Hepatocyte (in vitro differentiated cells): Measurements from ENCODE around the gene NLRX1. TPM values are rescaled to one million over a fixed set of nuclear protein-coding genes. Genes with fewer than 3 reads are reported as not detected.
A peak's percentile ranks its signal among the peaks of the same experiment; 100 is the strongest.

Source experiments
- DNase-seq: peaks from one replicate; pipeline ENCODE4 v3.0.0-alpha.2; 2016; ENCODE audit warnings: low spot score
- H2AFZ ChIP-seq: fragments of 200-600 bp; sonication (generic); 2 replicates; pipeline ENCODE4 v1.6.0; 2016; ENCODE audit warnings: antibody characterized with exemption, mild to moderate bottlenecking
- H3K27ac ChIP-seq: fragments of 200-600 bp; sonication (generic); 2 replicates; pipeline ENCODE4 v1.5.1; 2016; ENCODE audit warnings: mild to moderate bottlenecking
- H3K27me3 ChIP-seq: fragments of 200-600 bp; sonication (generic); 2 replicates; pipeline ENCODE4 v1.6.1; 2016
- H3K36me3 ChIP-seq: fragments of 200-600 bp; sonication (generic); replicated peaks from 2 replicates; pipeline ENCODE4 v1.5.1; 2016; ENCODE audit warnings: low read depth; ENCODE audit not compliant: insufficient read depth
- H3K4me1 ChIP-seq: fragments of 200-600 bp; sonication (generic); 2 replicates; pipeline ENCODE4 v1.5.1; 2016; ENCODE audit warnings: mild to moderate bottlenecking, moderate library complexity; ENCODE audit not compliant: insufficient read depth
- H3K4me2 ChIP-seq: fragments of 200-600 bp; sonication (generic); 2 replicates; pipeline ENCODE4 v1.6.0; 2016
- H3K4me3 ChIP-seq: fragments of 200-600 bp; sonication (generic); 2 replicates; pipeline ENCODE4 v1.5.1; 2016; ENCODE audit warnings: mild to moderate bottlenecking
- H3K79me2 ChIP-seq: fragments of 200-600 bp; sonication (generic); 2 replicates; pipeline ENCODE4 v1.6.0; 2017; ENCODE audit warnings: mild to moderate bottlenecking
- H3K9me2 ChIP-seq: fragments of 200-600 bp; sonication (generic); replicated peaks from 2 replicates; pipeline ENCODE4 v1.6.0; 2017; ENCODE audit warnings: mild to moderate bottlenecking; ENCODE audit not compliant: insufficient read depth
- H3K9me3 ChIP-seq: fragments of 200-600 bp; sonication (generic); 2 replicates; pipeline ENCODE4 v1.5.1; 2016; ENCODE audit warnings: low read depth, mild to moderate bottlenecking
- H4K20me1 ChIP-seq: fragments of 200-600 bp; sonication (generic); 2 replicates; pipeline ENCODE4 v1.6.0; 2016; ENCODE audit warnings: mild to moderate bottlenecking; ENCODE audit not compliant: insufficient read depth, poor library complexity, severe bottlenecking
- CTCF ChIP-seq: fragments of 200-600 bp; sonication (generic); IDR thresholded peaks from 2 replicates; pipeline ENCODE4 v1.5.1; 2016; ENCODE audit warnings: antibody characterized with exemption, mild to moderate bottlenecking; ENCODE audit not compliant: poor library complexity
- EZH2 ChIP-seq: fragments of 200-600 bp; sonication (generic); IDR thresholded peaks from 2 replicates; pipeline ENCODE4 v1.6.1; 2016; ENCODE audit warnings: antibody characterized with exemption, mild to moderate bottlenecking, borderline replicate concordance
- EZH2phosphoT487 ChIP-seq: fragments of 200-600 bp; sonication (generic); IDR thresholded peaks from one replicate; pipeline ENCODE4 v1.6.1; 2018; ENCODE audit warnings: antibody characterized with exemption, mild to moderate bottlenecking, low read depth, moderate library complexity; ENCODE audit not compliant: unreplicated experiment, severe bottlenecking
- WGBS: methylation state at CpG from one replicate; pipeline ENCODE4 v1.1.6; 2016; ENCODE audit warnings: low lambda C conversion rate; ENCODE audit errors: missing lambda C conversion rate; 5-methylcytosine and 5-hydroxymethylcytosine counted together
- polyA plus RNA-seq: library from polyadenylated mRNA; unstranded; fragments of >200 nt; fragmentation: Nextera tagmentation; extraction: Ambion mirVana; gene quantifications from 2 replicates; pipeline ENCODE4 v1.2.1, GENCODE V29; 2016
- total RNA-seq: library from RNA; depleted of rRNA; stranded (reverse); fragments of >200 nt; gene quantifications from 2 replicates; pipeline ENCODE4 v1.2.3, GENCODE V29; 2014

NLRX1 gene
- total and polyA plus RNA-seq, 2 experiments from 2014 or later = 9.4 to 13.3 TPM

DNA sequence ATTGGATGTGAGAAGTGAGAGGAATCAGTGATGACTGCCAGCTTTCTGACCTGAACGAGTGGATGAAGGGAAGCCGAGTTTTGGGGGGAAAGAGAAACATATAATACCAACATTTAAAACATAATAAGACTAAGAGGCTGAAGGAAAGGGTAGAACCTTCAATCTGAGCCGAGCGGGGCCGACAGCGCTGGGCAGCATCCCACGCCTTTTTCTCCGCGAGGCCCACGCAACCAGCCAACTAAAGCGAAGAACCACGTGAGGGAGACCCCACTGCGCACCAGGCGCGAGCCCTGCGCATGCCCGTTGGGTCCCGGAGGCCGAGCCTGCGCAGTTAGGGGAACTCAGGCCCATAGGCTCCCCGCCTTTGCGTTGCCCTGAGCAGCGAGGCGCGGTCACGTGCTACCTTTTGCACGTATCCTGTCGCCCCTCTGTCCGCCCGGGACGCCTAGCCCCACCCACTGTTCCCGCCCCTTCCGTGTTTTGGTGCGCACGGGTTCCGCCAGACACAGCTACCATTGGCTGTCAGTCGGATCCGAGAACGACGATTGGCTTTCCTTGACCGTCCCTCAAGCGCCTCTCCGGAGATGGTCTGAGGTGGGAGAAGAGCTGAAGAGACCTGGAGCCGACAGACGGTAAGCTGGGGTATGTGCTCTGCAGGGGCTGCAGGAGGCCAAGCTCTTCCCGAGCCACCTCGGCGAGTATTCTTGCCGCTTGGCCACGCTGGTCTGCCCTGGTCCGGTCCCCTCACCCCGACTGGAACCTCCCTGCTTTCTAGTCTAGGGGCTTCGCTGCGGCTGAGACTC is 47.3 kb upstream of the NLRX1 start, which contains the start of gene HINFP:
Gene HINFP (plus strand): TSS at position 573 of the 803 bp plus-strand sequence. CDS start 5,365 bp downstream, outside the sequence.
- Histone ChIP-seq H3K79me2 (peaks cover 34% of the 10 kb centered on the region), H2AFZ (peak within 1 kb of the TSS; percentile 66), H4K20me1 (peaks cover 5% of the 10 kb centered on the region), H3K36me3 (no peaks in the 10 kb centered on the region), H3K4me1 (peaks cover 7% of the 10 kb centered on the region), H3K9me3 (no peaks in the 10 kb centered on the region), H3K9me2 (no peaks in the 10 kb centered on the region), H3K27me3 (no peaks in the 10 kb centered on the region), H3K4me3 (peak within 1 kb of the TSS; percentile 31), H3K27ac (peak within 1 kb of the TSS; percentile 66), H3K4me2 (peak within 1 kb of the TSS; percentile 87)
- TF ChIP-seq EZH2 (no peak), CTCF (no peak), EZH2phosphoT487 (no peak)
- 2% methylated on average over 50 of the region's 54 CpGs for WGBS
- DNase-seq = peak; percentile 100

DNA sequence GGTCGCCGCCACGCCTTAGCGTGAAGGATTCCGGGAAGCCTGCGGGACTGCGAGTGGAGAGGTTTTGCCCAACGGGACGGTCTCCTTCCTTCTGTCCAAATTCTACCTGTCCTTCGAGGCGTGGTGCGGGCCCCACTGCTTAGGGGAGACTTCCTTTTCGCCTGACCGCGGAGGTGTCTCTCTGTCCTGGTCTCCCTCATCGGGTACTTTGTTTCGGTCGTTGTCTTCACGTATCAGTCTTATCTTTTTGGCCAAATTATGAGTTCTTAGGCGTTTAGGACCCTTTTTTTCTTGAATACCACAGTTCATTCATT is 46.8 kb upstream of the NLRX1 start:
- Histone ChIP-seq H3K79me2 (peaks cover 34% of the 10 kb centered on the region), H3K27ac (peak overlapping the region; percentile 33), H3K4me1 (peaks cover 7% of the 10 kb centered on the region), H3K9me2 (no peaks in the 10 kb centered on the region), H3K27me3 (no peaks in the 10 kb centered on the region), H3K36me3 (no peaks in the 10 kb centered on the region), H3K4me2 (peak overlapping the region; percentile 87), H3K9me3 (no peaks in the 10 kb centered on the region), H3K4me3 (peak overlapping the region; percentile 31), H4K20me1 (peaks cover 5% of the 10 kb centered on the region), H2AFZ (peak overlapping the region; percentile 34)
- 2% methylated on average over 20 of the region's 20 CpGs for WGBS
- no peak for DNase-seq
- TF ChIP-seq CTCF (no peak), EZH2phosphoT487 (no peak), EZH2 (no peak)

DNA sequence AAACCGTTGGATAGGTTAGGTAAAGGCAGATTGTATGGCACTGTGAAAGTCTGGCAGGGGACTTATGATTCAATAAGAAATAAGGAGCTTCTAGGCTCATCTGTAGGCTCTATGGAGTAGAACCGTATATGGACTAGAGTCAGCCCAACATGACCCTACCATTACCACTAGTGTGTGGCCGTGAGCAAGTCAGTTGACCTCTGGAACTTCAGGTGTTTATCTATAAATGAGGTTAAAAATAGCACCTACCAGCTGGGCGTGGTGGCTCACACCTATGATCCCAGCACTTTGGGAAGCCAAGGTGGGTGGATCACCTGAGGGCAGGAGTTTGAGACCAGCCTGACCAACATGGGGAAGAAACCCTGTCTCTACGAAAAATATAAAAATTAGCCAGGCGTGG is 42.7 kb upstream of the NLRX1 start:
- H3K27ac ChIP-seq = peak overlapping the region; percentile 76
- peaks cover 39% of the 10 kb centered on the region for H3K79me2 ChIP-seq
- H3K9me2 ChIP-seq = no peaks in the 10 kb centered on the region
- H2AFZ ChIP-seq = no peak overlapping the region
- H4K20me1 ChIP-seq = peaks cover 5% of the 10 kb centered on the region
- no peak overlapping the region for H3K4me3 ChIP-seq
- H3K27me3 ChIP-seq = no peaks in the 10 kb centered on the region
- WGBS = 82% methylated on average over 6 of the region's 6 CpGs
- no peaks in the 10 kb centered on the region for H3K36me3 ChIP-seq
- TF ChIP-seq CTCF (no peak), EZH2phosphoT487 (no peak), EZH2 (no peak)
- H3K4me1 ChIP-seq = peaks cover 7% of the 10 kb centered on the region
- H3K9me3 ChIP-seq = no peaks in the 10 kb centered on the region
- peak overlapping the region; percentile 1 for H3K4me2 ChIP-seq
- no peak for DNase-seq
